Mucosa of stomach (tissue), 1 donor: ENCODE results near the gene ZSCAN10.
"Not testable (repeated sequence)": the region's sequence is repeated elsewhere in the genome, so short reads cannot be mapped to it uniquely, and the experiment has no call there.

ENCODE experiments used
- H3K27me3 ChIP-seq: one replicate; pipeline ENCODE4 v1.7.0; 2013; ENCODE audit warnings: mild to moderate bottlenecking, low read length; ENCODE audit not compliant: control insufficient read depth, insufficient read depth
- H3K36me3 ChIP-seq: one replicate; pipeline ENCODE4 v1.7.0; 2013; ENCODE audit warnings: low read length; ENCODE audit not compliant: control insufficient read depth, insufficient read depth
- H3K4me1 ChIP-seq: one replicate; pipeline ENCODE4 v1.7.0; 2013; ENCODE audit warnings: mild to moderate bottlenecking, low read length; ENCODE audit not compliant: control insufficient read depth, insufficient read depth
- H3K4me3 ChIP-seq: one replicate; pipeline ENCODE4 v1.7.0; 2013; ENCODE audit warnings: low read length
- H3K9ac ChIP-seq: one replicate; pipeline ENCODE4 v1.7.0; 2013; ENCODE audit warnings: mild to moderate bottlenecking, low read length, moderate library complexity
- H3K9me3 ChIP-seq: one replicate; pipeline ENCODE4 v1.7.0; 2013; ENCODE audit warnings: mild to moderate bottlenecking, low read length, moderate library complexity; ENCODE audit not compliant: control insufficient read depth
- donor health status: Pancreatic carcinoma.

Gene ZSCAN10

GRCh38 chr16:3052571-3053329, 46.3 kb downstream of the ZSCAN10 start:
- H3K4me1 ChIP-seq: not testable (repeated sequence)

GRCh38 chr16:3051494-3051893, 47.6 kb downstream of the ZSCAN10 start:
- peaks cover 6% of the 10 kb centered on the region for H3K4me1 ChIP-seq
- no peak overlapping the region for H3K9ac ChIP-seq
- no peaks in the 10 kb centered on the region for H3K36me3 ChIP-seq
- H3K27me3 ChIP-seq: peaks cover 42% of the 10 kb centered on the region
- no peaks in the 10 kb centered on the region for H3K9me3 ChIP-seq
- H3K4me3 ChIP-seq: no peak overlapping the region

More at GRCh38 chr16:3052571-3053329, 46.3 kb downstream of the ZSCAN10 start:
- not testable (repeated sequence) for H3K9ac ChIP-seq, H3K36me3 ChIP-seq, H3K4me3 ChIP-seq, H3K9me3 ChIP-seq
- H3K27me3 ChIP-seq: peaks cover 29% of the 10 kb centered on the region

DNA sequence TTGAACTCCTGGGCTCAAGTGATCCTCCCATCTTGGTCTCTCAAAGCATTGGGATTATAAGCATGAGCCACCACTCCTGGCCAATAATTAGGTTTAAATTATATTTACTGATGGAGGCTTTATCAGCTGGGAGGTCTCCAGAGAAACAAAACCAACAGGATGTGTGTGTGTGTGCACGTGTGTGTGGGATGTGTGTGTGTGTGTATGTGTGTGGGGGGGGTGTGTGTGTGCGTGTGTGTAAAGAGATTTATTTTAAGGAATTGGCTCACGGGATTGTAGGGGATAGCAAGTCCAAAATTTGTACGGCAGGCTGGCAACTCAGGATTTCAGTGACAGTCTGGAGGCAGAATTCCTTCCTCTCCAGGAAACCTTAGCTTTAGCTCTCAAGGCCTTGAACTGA, 48.1 kb downstream of the ZSCAN10 start:
- no peaks in the 10 kb centered on the region for H3K9me3 ChIP-seq
- no peak overlapping the region for H3K4me3 ChIP-seq
- H3K36me3 ChIP-seq: no peaks in the 10 kb centered on the region
- peaks cover 10% of the 10 kb centered on the region for H3K4me1 ChIP-seq
- peaks cover 46% of the 10 kb centered on the region for H3K27me3 ChIP-seq
- no peak overlapping the region for H3K9ac ChIP-seq

GRCh38 chr16:3050487-3050886, 48.6 kb downstream of the ZSCAN10 start:
- Histone ChIP-seq H3K36me3 (no peaks in the 10 kb centered on the region), H3K27me3 (peaks cover 51% of the 10 kb centered on the region), H3K4me1 (peaks cover 13% of the 10 kb centered on the region), H3K9me3 (no peaks in the 10 kb centered on the region), H3K4me3 (no peak overlapping the region), H3K9ac (no peak overlapping the region)

- no peak overlapping the region for H3K4me3 ChIP-seq
- H3K9ac ChIP-seq: no peak overlapping the region
- peaks cover 56% of the 10 kb centered on the region for H3K27me3 ChIP-seq
- no peaks in the 10 kb centered on the region for H3K36me3 ChIP-seq
- no peaks in the 10 kb centered on the region for H3K9me3 ChIP-seq
- peaks cover 13% of the 10 kb centered on the region for H3K4me1 ChIP-seq
Measured at GRCh38 chr16:3049921-3050481, 49.1 kb downstream of the ZSCAN10 start.

DNA sequence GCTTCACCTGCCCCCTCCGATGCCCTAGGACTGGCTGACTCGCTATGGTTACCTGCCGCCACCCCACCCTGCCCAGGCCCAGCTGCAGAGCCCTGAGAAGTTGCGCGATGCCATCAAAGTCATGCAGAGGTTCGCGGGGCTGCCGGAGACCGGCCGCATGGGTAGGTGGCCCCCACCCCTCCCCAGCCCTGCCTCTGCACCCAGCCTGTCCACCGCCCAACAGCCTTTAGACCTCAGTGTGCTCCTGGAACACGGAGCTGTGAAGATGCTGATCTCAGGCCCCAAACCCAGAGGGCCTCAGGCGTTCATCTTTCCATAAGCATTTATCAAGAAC, 51.7 kb downstream of the ZSCAN10 start:
- Histone ChIP-seq H3K9ac (no peak overlapping the region), H3K9me3 (no peaks in the 10 kb centered on the region), H3K36me3 (no peaks in the 10 kb centered on the region), H3K4me1 (peaks cover 13% of the 10 kb centered on the region), H3K27me3 (peaks cover 76% of the 10 kb centered on the region), H3K4me3 (no peak overlapping the region)

DNA sequence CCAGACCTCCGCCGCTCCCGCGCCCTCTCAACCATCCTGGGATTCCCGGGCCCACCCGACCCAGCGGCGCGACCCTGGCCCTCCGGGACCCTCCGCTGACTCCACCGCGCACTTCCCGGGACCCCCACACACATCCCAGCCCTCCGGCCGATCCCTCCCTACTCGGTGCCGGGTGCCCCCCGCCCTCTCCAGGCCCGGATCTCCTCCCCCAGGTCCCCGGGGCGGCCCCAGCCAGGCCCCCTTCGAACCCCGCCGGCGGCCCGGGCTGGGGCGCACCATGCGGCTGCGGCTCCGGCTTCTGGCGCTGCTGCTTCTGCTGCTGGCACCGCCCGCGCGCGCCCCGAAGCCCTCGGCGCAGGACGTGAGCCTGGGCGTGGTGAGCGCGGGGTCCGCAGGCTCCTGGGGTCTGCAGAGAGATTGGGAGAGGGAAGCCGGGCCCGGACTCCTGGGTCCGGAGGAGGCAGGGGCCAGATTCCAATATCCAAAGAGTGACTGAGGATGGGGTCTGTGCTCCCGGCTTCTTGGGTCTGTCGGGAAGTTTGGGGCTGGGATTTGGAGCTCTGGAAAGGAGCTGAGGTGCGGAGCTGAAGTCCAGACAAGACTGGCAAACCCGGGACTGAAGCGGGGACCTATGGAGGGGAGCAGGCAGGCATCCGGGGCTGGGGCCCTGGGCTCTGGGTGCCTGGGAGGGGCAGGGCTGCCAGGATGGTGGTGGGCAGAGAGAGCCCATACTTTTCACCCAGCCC, 52.3 kb downstream of the ZSCAN10 start:
- H3K4me1 ChIP-seq: peaks cover 13% of the 10 kb centered on the region
- no peaks in the 10 kb centered on the region for H3K9me3 ChIP-seq
- H3K36me3 ChIP-seq: no peaks in the 10 kb centered on the region
- H3K27me3 ChIP-seq: peaks cover 76% of the 10 kb centered on the region
- no peak overlapping the region for H3K9ac ChIP-seq
- H3K4me3 ChIP-seq: no peak overlapping the region

GRCh38 chr16:3045758-3046640, 53.1 kb downstream of the ZSCAN10 start, which contains the start of gene MMP25:
Gene MMP25 (plus strand): TSS chr16:3046561. CDS start chr16:3046918, 357 bp downstream.
- Histone ChIP-seq H3K9me3 (no peaks in the 10 kb centered on the region), H3K4me1 (peaks cover 13% of the 10 kb centered on the region), H3K36me3 (no peaks in the 10 kb centered on the region), H3K4me3 (no peak within 1 kb of the TSS), H3K27me3 (peaks cover 76% of the 10 kb centered on the region), H3K9ac (no peak within 1 kb of the TSS)

DNA sequence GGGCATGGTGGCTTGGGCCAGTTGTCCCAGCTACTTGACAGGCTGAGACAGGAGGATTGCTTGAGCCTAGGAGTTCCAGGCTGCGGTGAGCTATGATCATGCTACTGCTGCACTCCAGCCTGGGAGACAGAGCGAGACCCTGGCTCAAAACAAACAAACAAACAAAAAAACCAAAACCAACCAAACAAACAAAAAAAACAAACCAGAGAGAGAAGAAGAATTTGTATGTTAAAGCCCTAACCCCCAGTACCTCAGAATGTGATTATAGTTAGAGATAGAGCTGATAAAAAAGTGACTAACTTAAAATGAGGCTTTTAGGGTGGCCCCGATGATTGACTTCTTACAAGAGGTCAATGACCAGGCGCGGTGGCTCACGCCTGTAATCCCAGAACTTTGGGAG, 54.4 kb downstream of the ZSCAN10 start:
- Histone ChIP-seq H3K9ac (no peak overlapping the region), H3K4me1 (peaks cover 13% of the 10 kb centered on the region), H3K4me3 (no peak overlapping the region), H3K9me3 (no peaks in the 10 kb centered on the region), H3K27me3 (peaks cover 71% of the 10 kb centered on the region), H3K36me3 (no peaks in the 10 kb centered on the region)

- Histone ChIP-seq H3K9me3 (no peaks in the 10 kb centered on the region), H3K4me1 (peaks cover 19% of the 10 kb centered on the region), H3K27me3 (peaks cover 70% of the 10 kb centered on the region), H3K4me3 (no peak overlapping the region), H3K9ac (no peak overlapping the region), H3K36me3 (no peaks in the 10 kb centered on the region)
Measured at GRCh38 chr16:3042376-3042775, 56.7 kb downstream of the ZSCAN10 start.

- H3K27me3 ChIP-seq: peaks cover 56% of the 10 kb centered on the region
- H3K9ac ChIP-seq: no peak overlapping the region
- H3K4me3 ChIP-seq: no peak overlapping the region
- H3K4me1 ChIP-seq: peaks cover 20% of the 10 kb centered on the region
- no peaks in the 10 kb centered on the region for H3K9me3 ChIP-seq
- no peaks in the 10 kb centered on the region for H3K36me3 ChIP-seq
Measured at GRCh38 chr16:3038896-3039295, 60.2 kb downstream of the ZSCAN10 start.
